OCI-LY1 (cell line): ENCODE results near the gene PALMD.

Experiments
- H2AFZ ChIP-seq: fragments of 200-600 bp; sonication (generic), shearing (Covaris generic); 2 replicates; pipeline ENCODE4 v1.6.0; 2014; ENCODE audit warnings: antibody characterized with exemption, mild to moderate bottlenecking, low read length
- H3F3A ChIP-seq: fragments of 200-600 bp; sonication (generic), shearing (Covaris generic); 2 replicates; pipeline ENCODE4 v1.6.0; 2014; ENCODE audit warnings: mild to moderate bottlenecking, antibody characterized with exemption, low read length, moderate library complexity; ENCODE audit not compliant: insufficient read depth
- H3K27ac ChIP-seq: fragments of 200-600 bp; sonication (generic); 2 replicates; pipeline ENCODE4 v1.5.1; 2014; ENCODE audit warnings: low read length, mixed run types, mild to moderate bottlenecking, low read depth; ENCODE audit not compliant: poor library complexity, severe bottlenecking
- H3K27me3 ChIP-seq: fragments of 200-600 bp; sonication (generic); 2 replicates; pipeline ENCODE4 v1.6.0; 2014; ENCODE audit warnings: antibody characterized with exemption, mild to moderate bottlenecking, low read length, moderate library complexity; ENCODE audit not compliant: insufficient read depth
- H3K36me3 ChIP-seq: fragments of 200-600 bp; sonication (generic); 2 replicates; pipeline ENCODE4 v1.6.1; 2014; ENCODE audit warnings: mild to moderate bottlenecking, antibody characterized with exemption, low read length, moderate library complexity, mixed read lengths; ENCODE audit not compliant: insufficient read depth
- H3K4me1 ChIP-seq: fragments of 200-600 bp; sonication (generic); 2 replicates; pipeline ENCODE4 v1.5.1; 2014; ENCODE audit warnings: mild to moderate bottlenecking, low read length, moderate library complexity; ENCODE audit not compliant: insufficient read depth, severe bottlenecking
- H3K4me2 ChIP-seq: fragments of 200-600 bp; sonication (generic), shearing (Covaris generic); 2 replicates; pipeline ENCODE4 v1.6.1; 2014; ENCODE audit warnings: low read length
- H3K4me3 ChIP-seq: fragments of 200-600 bp; sonication (generic); 2 replicates; pipeline ENCODE4 v1.5.1; 2014; ENCODE audit warnings: low read length, low read depth, mild to moderate bottlenecking, mixed read lengths; ENCODE audit not compliant: poor library complexity, severe bottlenecking
- H3K79me2 ChIP-seq: fragments of 200-600 bp; shearing (Covaris generic); 2 replicates; pipeline ENCODE4 v1.6.1; 2016; ENCODE audit warnings: mixed run types, low read length, mixed read lengths; ENCODE audit not compliant: insufficient read depth
- H3K9ac ChIP-seq: fragments of 200-600 bp; sonication (generic), shearing (Covaris generic); 2 replicates; pipeline ENCODE4 v1.6.1; 2014; ENCODE audit warnings: mild to moderate bottlenecking, low read length, mixed read lengths
- H3K9me2 ChIP-seq: fragments of 200-600 bp; sonication (generic), shearing (Covaris generic); 2 replicates; pipeline ENCODE4 v1.6.1; 2014; ENCODE audit warnings: low read depth, mild to moderate bottlenecking, low read length, mixed read lengths
- H3K9me3 ChIP-seq: fragments of 200-600 bp; shearing (Covaris generic); 2 replicates; pipeline ENCODE4 v1.6.1; 2014; ENCODE audit warnings: low read length, mixed read lengths
- H4K20me1 ChIP-seq: fragments of 200-600 bp; sonication (generic), shearing (Covaris generic); 2 replicates; pipeline ENCODE4 v1.6.0; 2016; ENCODE audit warnings: mild to moderate bottlenecking, low read length; ENCODE audit not compliant: insufficient read depth
- EZH2 ChIP-seq: fragments of 200-600 bp; sonication (generic), shearing (Covaris generic); IDR thresholded peaks from 2 replicates; pipeline ENCODE4 v1.8.0; 2017; ENCODE audit warnings: borderline replicate concordance, mixed run types, mild to moderate bottlenecking, antibody characterized with exemption, low read length, moderate library complexity, mixed read lengths
- TF ChIP-seq, protein P1 (sequence below): fragments of 200-600 bp; sonication (generic), shearing (Covaris generic); IDR thresholded peaks from 2 replicates; pipeline ENCODE4 v1.5.1; 2017; ENCODE audit warnings: mild to moderate bottlenecking, antibody characterized with exemption, low read length, moderate library complexity, mixed read lengths

PALMD gene

DNA sequence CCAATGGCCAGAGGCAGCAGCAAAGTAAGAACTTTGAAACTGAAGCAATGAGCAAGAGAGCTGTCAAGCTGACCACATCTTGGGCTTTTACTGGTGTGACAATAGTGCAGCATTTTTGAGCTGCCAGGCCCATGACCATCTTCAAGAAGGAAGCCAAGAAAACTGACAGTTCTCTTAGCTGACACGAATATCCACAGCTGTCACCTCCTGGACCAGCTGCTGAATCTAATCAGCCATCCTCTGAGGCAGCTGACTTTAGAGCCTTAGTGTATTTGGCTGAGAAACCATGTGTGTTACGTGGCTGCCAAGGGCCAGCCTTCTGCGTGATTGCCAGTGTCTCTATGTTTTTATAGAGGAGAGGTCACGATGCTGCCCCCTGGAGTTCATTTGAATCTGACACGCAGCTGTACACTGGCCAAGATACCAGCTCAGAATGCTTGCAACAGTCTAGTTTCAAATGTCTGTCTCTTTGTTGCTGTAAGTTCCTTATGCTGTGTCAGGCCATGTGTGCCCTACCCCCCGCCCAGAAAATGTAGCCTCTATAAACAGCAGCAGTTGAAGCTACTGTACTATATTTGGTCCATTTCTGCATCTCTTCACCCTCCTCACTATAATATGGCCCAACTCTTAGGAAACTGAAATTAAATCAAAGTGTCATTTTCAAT lies 39.7 kb downstream of the PALMD start:
- H3K27ac ChIP-seq: no peak overlapping the region
- H3K79me2 ChIP-seq: no peaks in the 10 kb centered on the region
- no peak overlapping the region for H2AFZ ChIP-seq
- H3K9me3 ChIP-seq: no peaks in the 10 kb centered on the region
- H3K9me2 ChIP-seq: no peaks in the 10 kb centered on the region
- no peak overlapping the region for H3K4me3 ChIP-seq
- no peaks in the 10 kb centered on the region for H4K20me1 ChIP-seq
- H3K4me2 ChIP-seq: no peak overlapping the region
- H3K4me1 ChIP-seq: no peaks in the 10 kb centered on the region
- H3K9ac ChIP-seq: no peak overlapping the region
- H3K27me3 ChIP-seq: no peaks in the 10 kb centered on the region
- TF ChIP-seq, protein P1, sequence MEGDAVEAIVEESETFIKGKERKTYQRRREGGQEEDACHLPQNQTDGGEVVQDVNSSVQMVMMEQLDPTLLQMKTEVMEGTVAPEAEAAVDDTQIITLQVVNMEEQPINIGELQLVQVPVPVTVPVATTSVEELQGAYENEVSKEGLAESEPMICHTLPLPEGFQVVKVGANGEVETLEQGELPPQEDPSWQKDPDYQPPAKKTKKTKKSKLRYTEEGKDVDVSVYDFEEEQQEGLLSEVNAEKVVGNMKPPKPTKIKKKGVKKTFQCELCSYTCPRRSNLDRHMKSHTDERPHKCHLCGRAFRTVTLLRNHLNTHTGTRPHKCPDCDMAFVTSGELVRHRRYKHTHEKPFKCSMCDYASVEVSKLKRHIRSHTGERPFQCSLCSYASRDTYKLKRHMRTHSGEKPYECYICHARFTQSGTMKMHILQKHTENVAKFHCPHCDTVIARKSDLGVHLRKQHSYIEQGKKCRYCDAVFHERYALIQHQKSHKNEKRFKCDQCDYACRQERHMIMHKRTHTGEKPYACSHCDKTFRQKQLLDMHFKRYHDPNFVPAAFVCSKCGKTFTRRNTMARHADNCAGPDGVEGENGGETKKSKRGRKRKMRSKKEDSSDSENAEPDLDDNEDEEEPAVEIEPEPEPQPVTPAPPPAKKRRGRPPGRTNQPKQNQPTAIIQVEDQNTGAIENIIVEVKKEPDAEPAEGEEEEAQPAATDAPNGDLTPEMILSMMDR: peak; percentile 79
- no peak for TF ChIP-seq EZH2
- H3F3A ChIP-seq: no peaks in the 10 kb centered on the region
- H3K36me3 ChIP-seq: no peaks in the 10 kb centered on the region

DNA sequence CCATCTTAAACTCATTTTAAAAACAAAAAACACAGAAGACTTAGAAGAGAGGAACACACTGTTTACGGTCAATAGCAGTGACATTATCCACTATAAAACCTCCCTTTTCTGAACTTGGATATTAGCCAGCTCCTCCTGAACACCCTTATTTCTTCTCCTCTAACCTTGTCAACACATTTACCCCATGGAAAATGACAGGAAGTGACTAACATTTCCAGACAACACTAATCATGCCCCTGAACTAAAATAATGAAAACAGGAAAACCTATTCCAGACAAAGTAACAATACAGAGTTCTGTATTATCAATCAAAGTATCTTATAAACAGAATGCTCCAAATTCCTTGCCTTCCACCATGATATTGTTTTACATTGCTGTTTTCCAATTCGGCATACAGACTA lies 45.3 kb downstream of the PALMD start:
- Histone ChIP-seq H3K4me2 (no peak overlapping the region), H3K9me3 (no peaks in the 10 kb centered on the region), H3K4me1 (no peaks in the 10 kb centered on the region), H2AFZ (no peak overlapping the region), H3K27ac (no peak overlapping the region), H3K9me2 (no peaks in the 10 kb centered on the region), H3K79me2 (no peaks in the 10 kb centered on the region), H4K20me1 (no peaks in the 10 kb centered on the region), H3K27me3 (no peaks in the 10 kb centered on the region), H3F3A (no peaks in the 10 kb centered on the region), H3K9ac (no peak overlapping the region), H3K36me3 (no peaks in the 10 kb centered on the region), H3K4me3 (no peak overlapping the region)
- TF ChIP-seq, protein P1: no peak
- no peak for TF ChIP-seq EZH2

DNA sequence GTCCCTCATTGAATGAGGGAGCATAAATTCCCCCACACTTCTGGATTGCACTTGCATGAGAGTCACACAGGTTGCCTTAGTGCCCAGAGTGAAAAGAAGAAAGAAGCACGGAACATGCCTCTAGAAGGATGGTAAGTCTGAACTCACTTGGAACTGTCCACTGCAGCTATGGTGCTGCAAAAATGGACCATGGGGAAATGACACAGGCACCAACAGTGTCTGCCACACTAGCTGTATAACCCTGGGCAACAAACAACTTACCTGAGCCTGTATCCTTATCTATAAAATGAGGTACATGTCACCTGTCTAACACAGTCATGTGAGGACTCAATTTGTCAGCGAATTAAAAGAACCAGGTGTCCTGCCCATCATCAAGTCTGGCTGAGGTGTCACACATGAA lies 50.7 kb downstream of the PALMD start:
- H3K27me3 ChIP-seq: no peaks in the 10 kb centered on the region
- H2AFZ ChIP-seq: no peak overlapping the region
- H4K20me1 ChIP-seq: no peaks in the 10 kb centered on the region
- no peaks in the 10 kb centered on the region for H3F3A ChIP-seq
- H3K9ac ChIP-seq: no peak overlapping the region
- H3K36me3 ChIP-seq: no peaks in the 10 kb centered on the region
- H3K79me2 ChIP-seq: no peaks in the 10 kb centered on the region
- no peak overlapping the region for H3K4me2 ChIP-seq
- 0 out of 2 replicates have a peak, but pooled peaks cover under 1% of the 10 kb centered on the region for H3K9me3 ChIP-seq
- no peak overlapping the region for H3K4me3 ChIP-seq
- H3K9me2 ChIP-seq: no peaks in the 10 kb centered on the region
- H3K4me1 ChIP-seq: no peaks in the 10 kb centered on the region
- TF ChIP-seq EZH2: no peak
- TF ChIP-seq, protein P1: no peak
- H3K27ac ChIP-seq: no peak overlapping the region
